Left cardiac atrium (tissue), 4 donors: ENCODE data around the gene MAPK8IP1. TPM values are rescaled to one million over a fixed set of nuclear protein-coding genes. Genes with fewer than 3 reads are reported as not detected.

ENCODE experiments used
- ATAC-seq, 2 donors: fragments of 200-7000 bp; cut with Tn5 transposase; one replicate each; pipeline ENCODE4 v1.9.1; 2020; ENCODE audit warnings: mild to moderate bottlenecking in 2 of 2, moderate library complexity in 2 of 2
- DNase-seq: peaks from one replicate; pipeline ENCODE4 v3.0.0-alpha.2; 2020
- intact Hi-C, 2 donors: fragments of 100-400 bp; cut with DNase I; formaldehyde crosslinking; loops; one replicate each; pipeline versions ENCODE4 v1.14.1 to v1.15.1; 2022 to 2023
- total RNA-seq, 2 donors: library from RNA; stranded (reverse); fragmentation: NEBNext Ultra II Directional; extraction: Animal tissue kit (Norgen Biotek cat#: 25700); gene quantifications; one replicate each; pipeline ENCODE4 v1.2.1, GENCODE V29; 2021
- donor health status: DM: no; HTN: yes; CAD: no.
- donor health status: DM: no; HTN: yes; CAD: no; lungs with severe emphysema.
- donor health status: DM: yes; HTN: yes; CAD: no.
- donor health status: Dilated cardiomyopathy.

MAPK8IP1 gene
- total RNA-seq, 2 donors from 2014 or later, result 5.0 to 6.9 TPM

- intact Hi-C loops, result no loop called here
- ATAC-seq (peak; percentile 58 to 70), DNase-seq (peak; percentile 54)
Observed at GRCh38 chr11:45857961-45858474, 27.4 kb upstream of the MAPK8IP1 start.

- no peak for ATAC-seq
- no peak for DNase-seq
- intact Hi-C loops, result no loop called here
Observed at GRCh38 chr11:45858751-45859398, 26.6 kb upstream of the MAPK8IP1 start.

DNA sequence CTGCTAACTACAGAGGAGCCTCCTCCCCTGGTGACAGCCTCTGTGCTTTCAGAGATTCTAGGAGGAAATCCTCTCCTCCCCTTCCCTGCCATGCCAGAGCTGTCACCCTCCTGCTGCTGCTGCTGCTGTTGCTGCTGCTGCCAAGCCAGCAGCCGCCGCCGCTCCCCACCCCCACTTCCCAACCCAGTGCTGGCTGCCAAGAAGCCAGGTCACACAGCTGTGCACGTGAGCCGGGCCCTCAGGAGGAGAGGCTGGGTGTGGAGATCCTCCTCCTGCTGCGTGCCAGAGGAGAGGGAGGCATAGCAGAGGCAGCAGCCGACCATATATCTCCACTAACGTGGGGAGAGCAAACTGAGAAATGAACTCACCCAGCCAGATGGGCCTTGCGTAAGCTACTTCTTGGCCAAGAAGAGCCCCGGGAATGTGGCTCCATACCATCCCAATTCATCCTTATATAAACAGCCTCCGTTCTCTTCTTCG is 25.8 kb upstream of the MAPK8IP1 start:
- ATAC-seq (peak; percentile 86 to 89), DNase-seq (peak; percentile 93)
- intact Hi-C loops, result no loop called here

DNA sequence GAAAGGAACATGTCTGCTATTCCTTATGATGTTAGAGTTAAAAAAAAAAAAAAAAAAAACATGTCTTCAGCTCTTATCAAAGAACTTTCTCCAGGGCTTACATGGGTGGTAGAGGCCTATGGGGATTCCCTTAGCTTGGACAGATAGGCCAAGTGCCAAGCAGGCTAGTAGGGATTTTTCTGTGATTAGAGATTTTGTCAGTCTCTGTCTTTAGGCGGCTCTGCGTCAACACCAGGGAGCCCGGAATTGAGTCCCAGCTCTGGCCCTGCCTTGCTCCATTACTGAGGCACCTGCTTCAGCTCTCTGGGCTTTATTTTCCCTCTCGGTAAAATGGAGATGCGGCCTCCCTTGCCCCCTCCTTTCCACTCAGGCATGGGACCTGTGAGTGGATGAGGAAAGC is 25.1 kb upstream of the MAPK8IP1 start:
- intact Hi-C loops, result no loop called here
- DNase-seq (no peak), ATAC-seq (no peak)

GRCh38 chr11:45860764-45861510 is 24.5 kb upstream of the MAPK8IP1 start:
- ATAC-seq (no peak), DNase-seq (no peak)
- intact Hi-C loops, result no loop called here

DNA sequence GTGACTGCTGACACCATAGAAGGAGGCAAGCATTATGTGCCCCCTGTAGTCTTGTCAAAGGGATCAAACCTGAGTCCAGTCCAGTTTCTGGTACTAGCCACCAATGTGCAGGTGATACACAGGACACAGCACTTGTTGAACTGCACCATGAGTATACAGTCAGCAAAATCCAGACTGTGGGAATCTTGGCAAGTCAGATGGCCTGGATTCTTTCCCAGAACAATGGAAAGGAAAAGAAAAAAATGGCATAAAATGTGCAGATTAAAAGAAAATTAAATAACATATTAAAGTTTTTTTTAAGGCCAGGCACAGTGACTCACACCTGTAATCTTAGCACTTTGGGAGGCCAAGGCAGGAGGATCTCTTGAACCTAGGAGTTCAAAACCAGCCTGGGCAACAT is 21.4 kb upstream of the MAPK8IP1 start:
- no peak for DNase-seq
- ATAC-seq, result no peak
- intact Hi-C loops, result no loop called here

GRCh38 chr11:45869551-45869950 is 15.9 kb upstream of the MAPK8IP1 start:
- ATAC-seq (no peak), DNase-seq (no peak)
- intact Hi-C loops, result no loop called here

- intact Hi-C loops, result no loop called here
- DNase-seq (no peak), ATAC-seq (no peak)
Observed at GRCh38 chr11:45870706-45871105, 14.7 kb upstream of the MAPK8IP1 start.

DNA sequence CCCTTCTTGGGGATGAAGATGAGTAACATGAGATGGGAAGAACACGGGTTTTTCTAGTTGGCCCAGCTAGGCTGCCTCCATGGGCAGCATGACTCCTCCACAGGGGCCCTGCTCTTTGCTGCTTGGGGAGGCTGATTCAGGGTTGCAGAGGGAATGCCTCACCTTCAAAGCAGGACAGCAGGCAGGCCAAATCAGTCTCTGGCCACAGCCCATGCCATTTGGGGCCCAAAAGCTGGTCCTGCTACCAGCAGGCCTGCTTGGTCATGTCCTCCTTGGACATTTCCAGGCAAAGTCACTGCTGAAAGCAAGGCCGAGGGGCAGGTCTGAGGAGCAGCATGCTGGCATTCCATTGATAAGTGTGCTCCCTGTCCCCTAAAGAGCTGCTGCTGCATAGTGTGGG is 13.8 kb upstream of the MAPK8IP1 start:
- DNase-seq, result no peak
- intact Hi-C loops, result no loop called here
- no peak for ATAC-seq

DNA sequence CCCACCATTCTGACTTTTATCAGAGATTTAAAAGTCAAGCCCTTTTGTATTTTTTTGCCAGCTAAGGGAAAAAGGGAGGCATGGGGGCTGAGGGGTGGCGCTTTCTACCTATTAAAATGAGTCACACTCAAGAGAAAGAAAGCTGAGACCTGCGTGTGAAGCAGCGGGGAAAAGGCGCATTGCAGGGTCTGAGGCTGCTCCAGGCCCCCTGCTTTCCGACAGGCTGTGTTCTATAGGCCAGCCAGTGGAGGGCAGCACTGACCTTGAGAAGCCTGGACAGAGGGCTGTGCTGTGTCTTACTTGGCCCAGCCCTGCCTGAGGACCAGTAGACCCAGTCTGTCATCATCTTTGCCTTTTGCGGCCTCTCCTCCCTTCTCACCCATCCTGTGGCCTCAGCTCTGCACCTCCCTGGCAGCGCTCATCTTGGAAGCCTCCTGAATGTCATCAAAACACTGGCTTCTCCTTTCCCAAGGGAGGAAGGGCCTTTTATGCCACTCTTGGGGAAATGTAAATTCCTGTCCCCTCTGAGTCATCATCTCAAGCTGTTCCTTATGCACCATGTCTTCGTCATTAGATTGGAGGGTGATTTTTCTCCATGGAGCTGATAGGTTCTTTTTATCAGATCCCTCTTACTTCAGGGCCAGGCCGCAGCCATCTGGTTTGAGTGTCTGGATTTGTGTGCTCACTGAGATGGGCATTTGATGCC is 12.6 kb upstream of the MAPK8IP1 start:
- ATAC-seq, result peak; percentile 63 to 72
- peak; percentile 42 for DNase-seq
- intact Hi-C loops, result no loop called here

- DNase-seq (no peak), ATAC-seq (no peak)
- intact Hi-C loops, result no loop called here
Observed at GRCh38 chr11:45876401-45876800, 9.1 kb upstream of the MAPK8IP1 start.

DNA sequence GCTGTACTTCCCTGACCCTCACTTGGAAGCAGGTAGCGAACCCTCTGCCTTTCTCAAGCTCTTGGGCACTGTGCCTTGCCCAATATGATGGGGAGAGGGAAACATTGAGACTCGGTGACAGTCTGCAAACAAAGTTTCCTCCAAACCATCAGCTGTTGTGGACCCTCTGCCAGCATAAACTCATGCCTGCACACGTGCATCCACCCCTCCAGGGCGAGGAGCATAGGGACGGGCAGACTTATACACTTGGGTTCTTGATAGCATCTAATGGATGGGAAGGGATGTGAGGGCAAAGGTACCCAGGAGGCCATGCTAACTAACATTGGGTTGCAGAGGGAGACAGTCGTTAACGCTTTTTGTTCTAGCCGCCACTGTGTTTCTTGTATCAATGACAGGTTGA is 8.2 kb upstream of the MAPK8IP1 start:
- DNase-seq, result no peak
- ATAC-seq, result no peak
- intact Hi-C loops, result no loop called here

DNA sequence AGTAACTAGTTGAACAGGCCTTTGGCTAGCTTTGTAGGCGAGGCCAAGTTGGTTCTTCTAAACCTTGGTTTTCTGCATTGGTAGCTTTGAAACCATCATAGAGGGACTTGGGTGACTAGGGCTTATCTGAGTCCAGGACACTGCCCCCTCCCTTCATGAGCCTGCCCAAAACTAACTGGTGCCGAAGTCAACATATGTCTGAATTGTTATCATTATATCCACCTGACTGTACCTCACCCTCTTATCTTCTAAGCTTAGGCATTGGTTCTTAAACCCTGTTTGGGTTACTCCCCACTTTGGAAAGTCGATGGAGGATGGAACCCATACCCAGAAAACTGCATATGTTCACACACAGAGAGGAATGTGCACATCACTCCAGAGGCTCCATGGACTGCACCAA is 7.6 kb upstream of the MAPK8IP1 start:
- intact Hi-C loops, result no loop called here
- DNase-seq (no peak), ATAC-seq (no peak)

DNA sequence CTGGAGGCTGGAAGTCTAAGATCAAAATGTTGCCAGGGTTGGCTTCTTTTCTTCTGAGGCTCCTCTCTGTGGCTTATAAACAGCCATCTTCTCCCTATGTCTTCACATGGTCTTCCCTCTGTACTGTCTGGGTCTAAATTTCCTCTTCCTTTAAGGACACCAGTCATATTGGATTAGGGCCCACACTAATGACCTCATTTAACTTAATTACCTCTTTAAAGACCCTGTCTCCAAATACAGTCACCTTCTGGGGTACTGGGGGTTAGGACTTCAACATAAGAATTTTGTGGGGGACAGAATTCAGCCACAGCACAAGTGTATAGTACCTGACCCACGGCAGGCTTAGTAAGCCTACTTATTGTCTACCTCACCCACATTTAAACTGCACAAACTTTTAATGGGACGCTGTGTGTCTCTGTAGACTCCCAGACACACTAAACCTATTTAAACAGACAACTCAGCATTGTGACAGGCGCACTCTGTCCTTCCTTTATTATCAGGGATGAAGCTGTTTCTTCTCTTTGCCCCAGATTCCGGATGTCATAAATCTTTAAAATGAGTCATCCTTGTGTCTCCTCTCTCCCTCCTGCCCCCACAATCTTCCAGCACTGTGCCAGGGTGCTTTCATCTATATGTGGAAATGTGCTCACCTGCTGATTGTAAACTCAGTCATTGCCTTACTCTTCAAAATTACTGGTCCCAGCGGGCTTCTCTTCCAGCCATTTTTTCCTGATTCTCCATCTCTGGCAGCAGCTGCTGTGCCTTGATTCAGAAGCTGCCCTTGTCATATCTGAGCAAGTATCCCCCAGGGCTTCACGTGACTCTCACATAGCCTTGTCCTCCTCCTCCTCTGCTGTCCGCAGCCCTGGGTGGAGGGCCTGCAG is 5.4 kb upstream of the MAPK8IP1 start:
- intact Hi-C loops, result no loop called here
- ATAC-seq (no peak), DNase-seq (no peak)

DNA sequence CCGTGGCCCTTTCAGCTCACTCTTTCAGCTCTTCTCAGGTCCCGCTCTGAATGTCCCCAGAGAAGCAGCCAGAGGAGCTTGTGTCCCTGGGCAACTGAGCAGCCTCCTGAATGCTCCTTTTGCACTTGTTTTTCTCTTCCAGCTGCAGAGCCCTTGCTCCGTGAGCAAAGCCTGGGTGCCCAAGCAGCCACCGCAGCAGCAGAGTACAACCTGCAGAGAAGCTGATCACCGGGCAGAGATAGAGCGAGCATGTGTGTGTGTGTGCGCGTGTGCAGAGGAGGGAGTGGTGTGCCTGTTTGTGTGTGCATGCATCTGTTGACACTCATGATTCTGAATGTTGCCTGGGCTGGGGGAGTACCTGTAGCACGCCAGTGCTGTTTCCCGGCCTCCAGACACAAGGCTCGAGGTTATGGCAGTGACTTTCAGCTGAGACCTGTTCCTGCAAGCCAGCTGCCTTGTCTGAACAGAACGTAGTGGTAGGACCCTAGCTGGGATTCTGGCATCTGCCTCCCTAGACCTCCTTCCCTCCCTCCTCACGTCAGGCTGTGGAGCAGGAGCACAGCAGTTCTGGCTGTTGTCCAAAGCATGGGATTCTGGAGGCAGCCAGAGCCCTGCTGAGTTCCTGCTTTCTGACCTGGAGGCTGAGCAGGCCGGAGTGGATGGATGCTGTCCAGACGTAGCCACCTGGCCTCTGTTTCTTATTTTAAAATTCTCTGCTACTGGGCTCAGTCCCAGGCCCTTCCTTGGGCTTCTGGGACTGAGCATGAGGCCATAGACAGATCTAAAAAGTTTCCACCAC is 4.5 kb upstream of the MAPK8IP1 start:
- DNase-seq (no peak), ATAC-seq (no peak)
- intact Hi-C loops, result no loop called here

DNA sequence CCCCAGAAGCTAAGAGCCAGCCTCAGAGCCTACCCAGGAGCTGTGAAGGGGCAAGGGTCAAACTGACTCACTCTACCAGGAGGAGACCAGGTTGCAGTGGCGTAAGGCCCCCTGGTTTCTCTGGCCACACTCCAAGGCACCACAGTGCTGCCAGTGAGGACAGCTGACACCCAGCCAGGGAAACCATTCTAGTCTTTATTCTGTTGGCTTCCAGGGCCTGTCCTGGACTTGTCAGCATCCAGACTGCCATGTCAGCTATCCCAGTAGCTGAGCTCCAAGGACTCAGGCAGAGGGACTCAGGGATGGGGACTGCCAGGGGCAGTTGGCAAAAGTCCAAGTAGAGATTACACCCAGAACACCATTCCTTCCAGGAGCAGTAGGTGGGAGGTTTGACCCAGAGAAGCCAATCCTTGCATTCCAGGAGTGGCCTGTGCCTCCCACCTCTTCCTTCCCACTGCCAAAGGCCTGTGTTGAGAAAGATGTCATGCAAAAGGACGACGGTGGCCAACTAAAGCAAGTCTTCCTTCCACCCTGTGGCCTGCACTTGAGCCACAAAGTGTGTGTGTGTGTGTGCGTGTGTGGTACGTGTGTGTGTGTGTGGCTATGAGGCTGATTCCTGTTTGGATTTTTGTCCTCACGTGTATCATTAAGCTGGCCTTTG is 3.6 kb upstream of the MAPK8IP1 start:
- ATAC-seq, result no peak
- no peak for DNase-seq
- intact Hi-C loops, result no loop called here

DNA sequence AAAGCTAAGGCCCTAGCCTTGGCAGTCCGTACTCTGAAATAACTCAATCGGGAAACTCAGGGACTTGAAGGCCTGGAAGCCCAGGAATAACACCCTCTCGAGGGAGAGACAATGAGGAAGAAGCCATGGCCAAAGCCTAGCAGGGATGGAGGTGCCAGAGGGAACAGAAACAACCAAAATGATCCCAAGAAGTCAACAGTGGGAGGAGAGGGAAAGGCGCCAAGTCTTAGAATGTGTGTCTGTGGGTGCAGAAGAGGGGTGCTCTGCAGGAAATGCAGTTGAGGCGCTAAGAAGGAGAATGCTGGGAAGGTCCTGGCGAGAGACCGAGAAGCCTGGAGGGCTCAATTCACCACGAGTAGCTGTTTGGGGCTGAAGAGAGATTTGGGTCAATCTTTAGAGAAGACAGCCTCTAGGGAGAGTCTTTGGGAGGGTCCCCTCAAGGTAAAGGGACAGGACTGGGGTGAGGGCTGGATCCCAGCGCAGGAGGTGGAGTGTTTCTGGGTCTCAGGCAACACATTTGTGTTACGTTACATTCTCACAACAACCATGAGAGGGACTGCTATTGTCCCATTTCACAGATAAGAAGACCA is 760 bp upstream of the MAPK8IP1 start:
- intact Hi-C loops, result no loop called here
- DNase-seq (no peak), ATAC-seq (no peak)
